Prostate gland (tissue), 2 donors: ENCODE measurements around the gene ZDHHC4.

Source experiments
- CTCF ChIP-seq, 4 experiments: fragments of 200-600 bp in 2 of 4; fragments of 450-650 bp in 2 of 4; sonication (generic) in 2 of 4; IDR thresholded peaks; 1 replicate in 3 of 4; 2 replicates in 1 of 4; pipeline ENCODE4 v1.5.1; 2016 to 2019; ENCODE audit warnings: antibody characterized with exemption in 4 of 4, mild to moderate bottlenecking in 2 of 4, moderate library complexity in 2 of 4
- POLR2A ChIP-seq: fragments of 450-650 bp; IDR thresholded peaks from one replicate; pipeline ENCODE4 v1.6.1; 2016; ENCODE audit warnings: antibody characterized with exemption, mild to moderate bottlenecking

- TF ChIP-seq POLR2A (no peak), CTCF (IDR thresholded peaks at IDR 0.05) (no peak)
Observed at GRCh38 chr7:6604458-6604857, 27.2 kb downstream of the ZDHHC4 start.
